Stomach (tissue), 9 donors: Measurements from ENCODE around the gene CLDN9. TPM values are rescaled to one million over a fixed set of nuclear protein-coding genes. Genes with fewer than 3 reads are reported as not detected.

Source experiments
- DNase-seq, 2 donors: peaks; one replicate each; pipeline versions ENCODE4 v3.0.0 to v3.0.0-alpha.2; 2013 to 2019
- H3K27ac ChIP-seq, 5 donors: fragments of 200-600 bp in 4 of 5; sonication (generic) in 4 of 5; one replicate each; pipeline ENCODE4 v1.5.1; 2013 to 2019; ENCODE audit warnings: mild to moderate bottlenecking in 1 of 5, moderate library complexity in 1 of 5
- H3K27me3 ChIP-seq, 3 donors: fragments of 200-600 bp; sonication (generic); one replicate each; pipeline ENCODE4 v1.5.1; 2017 to 2019; ENCODE audit warnings: mixed run types in 1 of 3
- H3K36me3 ChIP-seq, 4 donors: fragments of 200-600 bp; sonication (generic); 1 replicate in 3 of 4; 2 replicates in 1 of 4; pipeline ENCODE4 v1.5.1; 2016 to 2019
- H3K4me1 ChIP-seq, 4 donors: fragments of 200-600 bp; sonication (generic); one replicate each; pipeline ENCODE4 v1.5.1; 2016 to 2019
- H3K4me3 ChIP-seq, 4 donors: fragments of 200-600 bp; sonication (generic) in 3 of 4; one replicate each; pipeline ENCODE4 v1.5.1; 2016 to 2019; ENCODE audit warnings: mild to moderate bottlenecking in 1 of 4
- H3K9me3 ChIP-seq, 4 donors: fragments of 200-600 bp; sonication (generic); one replicate each; pipeline ENCODE4 v1.5.1; 2016 to 2019
- EP300 ChIP-seq: sonication (generic); formaldehyde crosslinking; IDR thresholded peaks from one replicate; pipeline ENCODE4 v1.6.1; 2017; ENCODE audit warnings: antibody characterized with exemption
- POLR2A ChIP-seq, 4 donors: fragments of 450-650 bp; IDR thresholded peaks; one replicate each; pipeline ENCODE4 v1.6.1; 2016; ENCODE audit warnings: antibody characterized with exemption in 4 of 4, control low read depth in 2 of 4, mild to moderate bottlenecking in 1 of 4, moderate library complexity in 1 of 4
- POLR2AphosphoS5 ChIP-seq, 3 donors: sonication (generic); formaldehyde crosslinking; IDR thresholded peaks; one replicate each; pipeline ENCODE4 v1.6.1; 2016; ENCODE audit warnings: antibody characterized with exemption in 3 of 3
- WGBS, 5 donors: extraction: QIAGEN DNeasy Blood & Tissue Kit in 3 of 5; methylation state at CpG; one replicate each; pipeline versions ENCODE4 v1.1.5 to v1.1.7; 2013 to 2018; 5-methylcytosine and 5-hydroxymethylcytosine counted together
- intact Hi-C: fragments of 100-400 bp; cut with DNase I; formaldehyde crosslinking; loops from one replicate; pipeline ENCODE4 v1.15.1; 2023; ENCODE audit warnings: low total_unique reads
- polyA plus RNA-seq, 3 donors: library from polyadenylated mRNA; stranded (reverse); fragments of 200-250 nt; gene quantifications; one replicate each; pipeline ENCODE4 v1.2.3, GENCODE V29; 2013
- total RNA-seq, 5 donors: library from RNA; depleted of rRNA; stranded (reverse); fragments of >200 nt; gene quantifications; one replicate each; pipeline versions ENCODE4 v1.1.0 to v1.2.3, GENCODE V29; 2014 to 2016
- TF ChIP-seq, protein P1 (sequence below), 7 experiments: fragments of 450-650 bp in 4 of 7; fragments of 200-600 bp in 3 of 7; sonication (generic) in 3 of 7; IDR thresholded peaks; one replicate each; pipeline ENCODE4 v1.5.1; 2016 to 2019; ENCODE audit warnings: antibody characterized with exemption in 7 of 7, control low read depth in 2 of 7, mild to moderate bottlenecking in 1 of 7
- donor health status: healthy with polysubstance abuse.
- donor health status: Bipolar disorder and iron deficiency.
- donor health status: healthy.

The CLDN9 gene
- total and polyA plus RNA-seq, 8 donors: 0.28 to 0.31 TPM; not detected in 6

DNA sequence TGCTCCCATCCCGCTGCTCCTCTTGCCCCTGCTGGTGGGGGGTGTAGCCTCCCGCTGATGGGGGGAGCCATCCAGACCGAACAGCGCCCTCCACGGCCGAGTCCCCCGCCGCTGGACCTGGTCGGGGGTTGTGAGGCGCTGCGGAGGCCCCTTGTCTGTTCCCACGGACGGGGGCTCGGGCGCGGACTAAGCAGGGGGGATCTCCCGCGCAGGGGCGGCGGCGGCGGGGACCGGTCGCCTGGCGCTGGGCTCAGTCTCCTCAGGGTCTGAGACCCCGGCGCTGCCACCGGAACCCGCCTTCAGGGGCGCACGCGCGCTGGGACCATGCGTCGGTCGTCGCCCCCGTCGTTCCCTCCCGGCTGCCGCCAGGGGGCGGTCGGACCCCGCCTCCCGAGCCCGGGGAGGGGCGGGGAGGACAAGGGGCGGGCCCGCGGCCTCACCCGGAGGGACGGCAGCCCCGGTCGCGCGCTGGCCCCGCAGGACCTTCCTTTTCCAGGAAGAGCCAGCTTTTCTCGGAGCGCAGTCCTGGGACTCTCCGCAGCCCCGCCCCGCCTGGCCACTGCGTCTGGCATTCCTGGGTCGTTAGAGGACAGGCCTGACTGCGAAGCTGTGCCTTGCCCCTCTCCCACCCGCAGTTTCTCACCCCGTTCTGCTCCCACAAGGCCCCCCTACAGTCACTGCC is 46.5 kb downstream of the CLDN9 start:
- Histone ChIP-seq H3K4me3 (peak overlapping the region; percentile 57 to 92 (median 78)), H3K9me3 (no peaks in the 10 kb centered on the region), H3K4me1 (peaks cover 15 to 52% (median 23%) of the 10 kb centered on the region in 4 donors), H3K27ac (peak overlapping the region; percentile 75 to 88 (median 85)), H3K36me3 (peaks cover 0 to 8% (median 2%) of the 10 kb centered on the region in 4 donors), H3K27me3 (peaks cover 0 to 8% (median 0%) of the 10 kb centered on the region in 3 donors)
- intact Hi-C loops: loop anchor here (5.0 kb wide), 1 partner anchor 68 kb away; no protein-coding TSS in a partner anchor
- DNase-seq: peak; percentile 91 to 97
- WGBS, 5 donors: 0% methylated on average over 15 to 67 of the region's 67 CpGs
- no peak for TF ChIP-seq EP300
- TF ChIP-seq, protein P1, sequence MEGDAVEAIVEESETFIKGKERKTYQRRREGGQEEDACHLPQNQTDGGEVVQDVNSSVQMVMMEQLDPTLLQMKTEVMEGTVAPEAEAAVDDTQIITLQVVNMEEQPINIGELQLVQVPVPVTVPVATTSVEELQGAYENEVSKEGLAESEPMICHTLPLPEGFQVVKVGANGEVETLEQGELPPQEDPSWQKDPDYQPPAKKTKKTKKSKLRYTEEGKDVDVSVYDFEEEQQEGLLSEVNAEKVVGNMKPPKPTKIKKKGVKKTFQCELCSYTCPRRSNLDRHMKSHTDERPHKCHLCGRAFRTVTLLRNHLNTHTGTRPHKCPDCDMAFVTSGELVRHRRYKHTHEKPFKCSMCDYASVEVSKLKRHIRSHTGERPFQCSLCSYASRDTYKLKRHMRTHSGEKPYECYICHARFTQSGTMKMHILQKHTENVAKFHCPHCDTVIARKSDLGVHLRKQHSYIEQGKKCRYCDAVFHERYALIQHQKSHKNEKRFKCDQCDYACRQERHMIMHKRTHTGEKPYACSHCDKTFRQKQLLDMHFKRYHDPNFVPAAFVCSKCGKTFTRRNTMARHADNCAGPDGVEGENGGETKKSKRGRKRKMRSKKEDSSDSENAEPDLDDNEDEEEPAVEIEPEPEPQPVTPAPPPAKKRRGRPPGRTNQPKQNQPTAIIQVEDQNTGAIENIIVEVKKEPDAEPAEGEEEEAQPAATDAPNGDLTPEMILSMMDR (IDR thresholded peaks at IDR 0.05): peak in 5 of 7 experiments; percentile 64 to 98 (median 91)
- peak; percentile 21 to 85 (median 69) for TF ChIP-seq POLR2AphosphoS5 (IDR thresholded peaks at IDR 0.05)

DNA sequence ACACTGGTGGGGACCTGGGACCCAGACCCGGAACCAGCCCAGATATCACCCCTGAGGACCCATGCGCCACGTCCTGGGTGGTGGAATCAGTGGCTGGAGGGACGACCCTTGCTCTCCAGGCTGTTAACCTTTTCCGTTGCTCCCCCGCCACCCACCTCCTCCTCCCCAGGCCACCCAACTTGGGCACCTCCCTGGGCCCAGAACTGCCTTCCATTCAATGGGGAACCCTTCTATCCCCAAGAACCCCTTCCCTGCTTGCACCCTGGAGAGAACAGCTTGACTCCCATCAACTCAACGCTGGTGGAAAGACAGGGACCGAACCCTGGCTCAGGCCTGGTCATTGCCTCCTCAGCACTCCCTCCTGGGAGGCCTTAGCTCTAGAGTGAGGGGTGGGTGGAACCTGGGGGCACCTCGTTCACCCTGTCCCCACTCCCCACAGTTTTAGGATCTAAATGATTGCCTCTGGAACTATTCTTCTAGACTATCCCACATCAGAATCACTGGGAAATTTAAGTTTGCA is 47.1 kb downstream of the CLDN9 start:
- WGBS, 5 donors: 50 to 65% (median 53%) methylated on average over 9 of the region's 9 CpGs
- no peak for DNase-seq
- Histone ChIP-seq H3K27me3 (peaks cover 0 to 8% (median 0%) of the 10 kb centered on the region in 3 donors), H3K27ac (peak overlapping the region; percentile 75 to 88 (median 85)), H3K36me3 (peaks cover 0 to 5% (median under 1%) of the 10 kb centered on the region in 4 donors), H3K9me3 (no peaks in the 10 kb centered on the region), H3K4me1 (peaks cover 18 to 53% (median 26%) of the 10 kb centered on the region in 4 donors), H3K4me3 (peak overlapping the region; percentile 57 to 92 (median 78))
- intact Hi-C loops: loop anchor here (5.0 kb wide), 1 partner anchor 68 kb away; no protein-coding TSS in a partner anchor
- TF ChIP-seq POLR2AphosphoS5 (IDR thresholded peaks at IDR 0.05) (no peak), POLR2A (IDR thresholded peaks at IDR 0.05) (no peak), EP300 (no peak)
- TF ChIP-seq, protein P1 (IDR thresholded peaks at IDR 0.05): no peak

DNA sequence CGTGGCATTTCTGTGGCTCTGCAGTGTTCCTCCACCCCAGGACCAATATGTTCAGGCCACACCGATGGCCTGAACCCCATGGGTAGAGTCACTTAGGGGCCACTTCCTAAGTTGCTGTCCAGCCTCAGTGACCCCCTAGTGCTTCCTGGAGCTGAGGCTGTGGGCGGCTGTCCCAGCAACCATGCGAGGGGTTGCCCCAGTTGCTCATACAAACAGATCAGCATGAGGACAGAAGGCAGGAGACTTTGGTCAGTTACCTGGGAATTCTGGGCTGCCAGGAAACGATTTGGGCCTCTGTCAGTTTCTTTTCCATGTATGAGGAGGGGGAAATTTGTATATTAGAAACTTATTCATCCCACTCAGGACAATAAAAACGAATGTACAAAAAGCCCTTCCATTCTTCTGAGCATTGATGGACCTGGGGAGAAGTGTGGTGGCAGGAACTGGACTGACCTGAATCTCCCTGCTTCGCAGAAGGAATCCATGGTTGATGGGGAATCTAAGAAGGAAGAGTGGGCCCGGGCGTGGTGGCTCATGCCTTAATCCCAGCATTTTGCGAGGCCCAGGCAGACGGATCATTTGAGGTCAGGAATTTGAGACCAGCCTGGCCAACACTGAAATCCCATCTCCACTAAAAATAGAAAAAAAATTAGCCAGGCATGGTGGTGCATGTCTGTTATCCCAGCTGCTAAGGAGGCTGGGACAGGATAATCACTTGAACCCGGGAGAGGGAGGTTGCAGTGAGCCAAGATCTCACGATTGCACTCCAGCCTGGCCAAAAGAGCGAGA is 47.8 kb downstream of the CLDN9 start:
- peaks cover 0 to 5% (median 0%) of the 10 kb centered on the region in 4 donors for H3K36me3 ChIP-seq
- H3K27ac ChIP-seq: peak overlapping the region; percentile 8 to 88 (median 85)
- 78 to 86% (median 79%) methylated on average over 14 of the region's 14 CpGs for WGBS, 5 donors
- H3K9me3 ChIP-seq: no peaks in the 10 kb centered on the region
- H3K4me1 ChIP-seq: peaks cover 25 to 53% (median 31%) of the 10 kb centered on the region in 4 donors
- peaks cover 0 to 8% (median 0%) of the 10 kb centered on the region in 3 donors for H3K27me3 ChIP-seq
- TF ChIP-seq, protein P1 (IDR thresholded peaks at IDR 0.05): no peak
- TF ChIP-seq EP300 (no peak), POLR2A (IDR thresholded peaks at IDR 0.05) (no peak), POLR2AphosphoS5 (IDR thresholded peaks at IDR 0.05) (no peak)
- H3K4me3 ChIP-seq: no peak overlapping the region
- no peak for DNase-seq
- intact Hi-C loops: no loop called here

DNA sequence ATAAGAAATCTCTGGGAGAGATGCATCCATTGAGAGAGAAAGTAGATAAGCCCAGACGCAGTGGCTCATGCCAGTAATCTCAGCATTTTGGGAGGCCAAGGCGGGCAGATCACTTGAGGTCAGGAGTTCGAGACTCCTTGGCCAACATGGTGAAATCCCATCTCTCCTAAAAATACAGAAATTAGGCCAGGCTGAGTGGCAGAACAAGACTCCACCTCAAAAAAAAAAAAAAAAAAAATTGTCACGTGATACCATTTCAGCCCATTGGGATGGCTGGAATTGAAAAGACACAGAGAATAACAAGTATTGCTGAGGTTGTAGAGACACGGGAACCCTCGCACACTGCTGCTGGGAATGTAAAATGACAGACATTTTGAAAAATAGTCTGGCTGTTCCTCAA is 49.8 kb downstream of the CLDN9 start:
- peaks cover 28 to 51% (median 33%) of the 10 kb centered on the region in 4 donors for H3K4me1 ChIP-seq
- intact Hi-C loops: no loop called here
- H3K9me3 ChIP-seq: no peaks in the 10 kb centered on the region
- H3K36me3 ChIP-seq: no peaks in the 10 kb centered on the region
- DNase-seq: no peak
- no peak overlapping the region for H3K4me3 ChIP-seq
- no peak for TF ChIP-seq EP300
- TF ChIP-seq POLR2A (IDR thresholded peaks at IDR 0.05): no peak
- TF ChIP-seq, protein P1 (IDR thresholded peaks at IDR 0.05): no peak
- TF ChIP-seq POLR2AphosphoS5 (IDR thresholded peaks at IDR 0.05): no peak
- H3K27me3 ChIP-seq: peaks cover 0 to 8% (median 0%) of the 10 kb centered on the region in 3 donors
- no peak overlapping the region for H3K27ac ChIP-seq
- 82 to 92% (median 90%) methylated on average over 6 of the region's 6 CpGs for WGBS, 5 donors
